Aorta (tissue), 5 donors: ENCODE data around the gene PTCH1. TPM values are rescaled to one million over a fixed set of nuclear protein-coding genes. Genes with fewer than 3 reads are reported as not detected.

Experiments
- ATAC-seq: fragments of 200-7000 bp; cut with Tn5 transposase; one replicate; pipeline ENCODE4 v1.9.1; 2022; ENCODE audit warnings: moderate library complexity; ENCODE audit not compliant: low FRiP score
- DNase-seq, 2 donors: peaks; one replicate each; pipeline ENCODE4 v3.0.0-alpha.2; 2020
- H3K27ac ChIP-seq, 2 donors: one replicate each; pipeline ENCODE4 v1.5.1; 2013; ENCODE audit warnings: low read length in 2 of 2, mild to moderate bottlenecking in 2 of 2, moderate library complexity in 2 of 2, control low read depth in 1 of 2, inconsistent platforms in 1 of 2, low read depth in 1 of 2
- H3K27me3 ChIP-seq, 2 donors: one replicate each; pipeline ENCODE4 v1.6.1; 2013; ENCODE audit warnings: control low read depth in 1 of 2, low read length in 1 of 2, mild to moderate bottlenecking in 1 of 2, moderate library complexity in 1 of 2; ENCODE audit not compliant: insufficient read depth in 2 of 2, control insufficient read depth in 1 of 2
- H3K36me3 ChIP-seq, 2 donors: one replicate each; pipeline ENCODE4 v1.6.1; 2013; ENCODE audit warnings: control low read depth in 1 of 2, low read length in 1 of 2, mild to moderate bottlenecking in 1 of 2; ENCODE audit not compliant: insufficient read depth in 2 of 2, control insufficient read depth in 1 of 2
- H3K4me1 ChIP-seq, 2 donors: one replicate each; pipeline ENCODE4 v1.6.1; 2013; ENCODE audit warnings: low read length in 2 of 2, control low read depth in 1 of 2, mild to moderate bottlenecking in 1 of 2, moderate library complexity in 1 of 2; ENCODE audit not compliant: insufficient read depth in 2 of 2, control insufficient read depth in 1 of 2
- H3K4me3 ChIP-seq, 2 donors: one replicate each; pipeline ENCODE4 v1.5.1; 2013; ENCODE audit warnings: low read length in 2 of 2, control low read depth in 1 of 2, mild to moderate bottlenecking in 1 of 2
- H3K9me3 ChIP-seq: one replicate; pipeline ENCODE4 v1.6.1; 2013; ENCODE audit warnings: mild to moderate bottlenecking, low read length; ENCODE audit not compliant: control insufficient read depth
- WGBS, 2 donors: extraction: QIAGEN DNeasy Blood & Tissue Kit; methylation state at CpG; one replicate each; pipeline ENCODE4 v1.1.7; 2013; 5-methylcytosine and 5-hydroxymethylcytosine counted together
- intact Hi-C, 2 donors: fragments of 100-400 bp; cut with DNase I; formaldehyde crosslinking; loops; one replicate each; pipeline versions ENCODE4 v1.14.2 to v1.15.0; 2022
- polyA plus RNA-seq, 2 donors: library from polyadenylated mRNA; stranded (reverse); fragments of 200-250 nt; gene quantifications; one replicate each; pipeline ENCODE4 v1.2.3, GENCODE V29; 2013
- total RNA-seq, 2 donors: library from RNA; stranded (reverse); fragmentation: NEBNext Ultra II Directional; extraction: Animal tissue kit (Norgen Biotek cat#: 25700); gene quantifications; one replicate each; pipeline ENCODE4 v1.2.1, GENCODE V29; 2021
- donor health status: healthy with polysubstance abuse.
- donor health status: Bipolar disorder and iron deficiency.
- donor health status: DM: no; HTN: no; CAD: no.
- donor health status: DM: no; HTN: no; CAD: no.
- donor health status: DM: yes; HTN: yes; CAD: no.

Gene PTCH1
- total and polyA plus RNA-seq, 4 donors = 5.1 to 36.0 (median 10.0) TPM

GRCh38 chr9:95545831-95546567 lies 29.2 kb upstream of the PTCH1 start:
- no peaks in the 10 kb centered on the region for H3K4me1 ChIP-seq
- DNase-seq = no peak
- H3K27me3 ChIP-seq = peaks cover 0 to 2% of the 10 kb centered on the region in 2 donors
- H3K4me3 ChIP-seq = no peak overlapping the region
- WGBS, 2 donors = 55 to 68% methylated on average over 12 of the region's 12 CpGs
- H3K27ac ChIP-seq = no peak overlapping the region
- no peak for ATAC-seq
- no peaks in the 10 kb centered on the region for H3K9me3 ChIP-seq
- intact Hi-C loops = no loop called here
- H3K36me3 ChIP-seq = no peaks in the 10 kb centered on the region

- no peak overlapping the region for H3K4me3 ChIP-seq
- H3K4me1 ChIP-seq = no peaks in the 10 kb centered on the region
- H3K9me3 ChIP-seq = no peaks in the 10 kb centered on the region
- DNase-seq (no peak), ATAC-seq (no peak)
- no peaks in the 10 kb centered on the region for H3K36me3 ChIP-seq
- intact Hi-C loops = no loop called here
- no peak overlapping the region for H3K27ac ChIP-seq
- WGBS, 2 donors = 84 to 86% methylated on average over 8 of the region's 8 CpGs
- H3K27me3 ChIP-seq = no peaks in the 10 kb centered on the region
Observed at GRCh38 chr9:95533996-95534680, 17.4 kb upstream of the PTCH1 start.

DNA sequence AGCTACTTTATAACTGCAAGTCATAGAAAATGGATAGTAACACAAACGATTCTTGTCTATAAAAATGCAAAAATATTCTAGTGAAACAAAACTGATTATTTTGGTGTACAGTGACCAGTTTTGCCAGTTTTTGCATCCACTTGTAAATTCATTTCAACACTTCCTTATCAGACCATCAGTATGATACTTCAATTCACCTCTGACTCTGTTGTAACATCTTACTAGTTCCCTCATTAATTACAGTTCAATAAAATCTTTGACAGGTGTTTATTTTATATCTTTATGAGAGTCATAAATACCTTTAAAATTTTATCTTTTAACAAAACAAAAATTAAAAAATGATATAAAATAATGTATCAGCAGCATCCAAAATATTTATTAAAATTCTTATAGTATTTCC lies 13.1 kb upstream of the PTCH1 start:
- Histone ChIP-seq H3K9me3 (no peaks in the 10 kb centered on the region), H3K4me3 (no peak overlapping the region), H3K27me3 (no peaks in the 10 kb centered on the region), H3K27ac (no peak overlapping the region), H3K4me1 (no peaks in the 10 kb centered on the region), H3K36me3 (no peaks in the 10 kb centered on the region)
- 87 to 88% methylated on average over 1 of the region's 1 CpG for WGBS, 2 donors
- intact Hi-C loops = no loop called here
- ATAC-seq (no peak), DNase-seq (no peak)

GRCh38 chr9:95528908-95529502 lies 12.2 kb upstream of the PTCH1 start:
- Histone ChIP-seq H3K36me3 (no peaks in the 10 kb centered on the region), H3K4me3 (no peak overlapping the region), H3K9me3 (no peaks in the 10 kb centered on the region), H3K27me3 (no peaks in the 10 kb centered on the region), H3K27ac (no peak overlapping the region), H3K4me1 (no peaks in the 10 kb centered on the region)
- DNase-seq (no peak), ATAC-seq (no peak)
- intact Hi-C loops = no loop called here
- 80 to 83% methylated on average over 8 of the region's 8 CpGs for WGBS, 2 donors

GRCh38 chr9:95522871-95523370 lies 6.2 kb upstream of the PTCH1 start:
- ATAC-seq = no peak

DNA sequence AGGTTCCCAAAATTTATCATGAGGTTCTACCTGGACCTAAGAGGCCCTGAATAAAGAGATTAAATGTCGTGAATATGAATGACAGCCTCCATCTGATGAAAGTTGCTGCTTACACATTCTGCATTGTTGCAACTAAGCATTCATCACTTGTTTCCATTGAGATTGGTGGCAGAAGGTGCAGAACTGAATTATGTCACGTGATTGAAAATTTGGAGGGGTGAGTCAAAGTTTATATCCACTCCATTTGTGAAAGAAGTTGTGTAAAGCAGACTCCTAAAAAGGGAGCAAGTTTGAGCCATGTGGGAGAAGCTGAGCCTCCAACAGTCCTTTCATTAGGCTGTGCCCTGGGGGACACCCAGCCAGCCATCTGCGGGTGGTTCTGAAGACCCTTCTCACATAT lies 4.9 kb upstream of the PTCH1 start:
- no peak overlapping the region for H3K27ac ChIP-seq
- WGBS, 2 donors = 94 to 99% methylated on average over 3 of the region's 3 CpGs
- no peaks in the 10 kb centered on the region for H3K36me3 ChIP-seq
- intact Hi-C loops = no loop called here
- H3K9me3 ChIP-seq = no peaks in the 10 kb centered on the region
- no peaks in the 10 kb centered on the region for H3K4me1 ChIP-seq
- no peak for DNase-seq
- H3K4me3 ChIP-seq = no peak overlapping the region
- H3K27me3 ChIP-seq = no peaks in the 10 kb centered on the region
- ATAC-seq = no peak

More at GRCh38 chr9:95522871-95523370, 6.2 kb upstream of the PTCH1 start:
- Histone ChIP-seq H3K27ac (no peak overlapping the region), H3K9me3 (no peaks in the 10 kb centered on the region), H3K4me1 (no peaks in the 10 kb centered on the region), H3K36me3 (no peaks in the 10 kb centered on the region), H3K4me3 (no peak overlapping the region), H3K27me3 (no peaks in the 10 kb centered on the region)
- 65 to 73% methylated on average over 3 of the region's 3 CpGs for WGBS, 2 donors
- intact Hi-C loops = no loop called here
- no peak for DNase-seq

GRCh38 chr9:95517559-95518425 lies 1.0 kb upstream of the PTCH1 start:
- Histone ChIP-seq H3K27ac (no peak overlapping the region), H3K4me3 (no peak overlapping the region), H3K27me3 (no peaks in the 10 kb centered on the region), H3K4me1 (no peaks in the 10 kb centered on the region), H3K9me3 (no peaks in the 10 kb centered on the region), H3K36me3 (no peaks in the 10 kb centered on the region)
- intact Hi-C loops = loop anchor here (10.0 kb wide), 3 partner anchors 107 to 357 kb away; partner anchors contain the start of gene ERCC6L2 (in 1 of the 2)
- 84 to 86% methylated on average over 20 of the region's 20 CpGs for WGBS, 2 donors
- ATAC-seq (no peak), DNase-seq (no peak)

GRCh38 chr9:95516221-95516733 lies 494 bp downstream of the PTCH1 start:
- intact Hi-C loops = loop anchor here (10.0 kb wide), 3 partner anchors 109 to 359 kb away; partner anchors contain the start of gene ERCC6L2 (in 1 of the 2)
- DNase-seq = no peak
- no peak for ATAC-seq
- WGBS, 2 donors = 0 to 1% methylated on average over 41 to 69 of the region's 69 CpGs
- Histone ChIP-seq H3K27me3 (no peaks in the 10 kb centered on the region), H3K4me3 (peak overlapping the region; percentile 30 to 40), H3K9me3 (no peaks in the 10 kb centered on the region), H3K27ac (no peak overlapping the region), H3K4me1 (no peaks in the 10 kb centered on the region), H3K36me3 (no peaks in the 10 kb centered on the region)
